Motor neuron (in vitro differentiated cells): ENCODE measurements around the gene TM4SF5. TPM values are rescaled to one million over a fixed set of nuclear protein-coding genes. Genes with fewer than 3 reads are reported as not detected.
A peak's percentile ranks its signal among the peaks of the same experiment; 100 is the strongest.

Experiments
- ATAC-seq, 8 experiments: fragments of 200-7000 bp; cut with Tn5 transposase; replicated peaks in 6 of 8; 2 replicates each; pipeline ENCODE4 v1.8.0; 2021; ENCODE audit warnings: mild to moderate bottlenecking in 8 of 8, moderate library complexity in 8 of 8
- H3K27ac ChIP-seq, 2 donors: fragments of 250-450 bp; sonication (Bioruptor Pico); 2 replicates each; pipeline ENCODE4 v1.9.0; 2021; ENCODE audit warnings: antibody characterized with exemption in 2 of 2, mild to moderate bottlenecking in 2 of 2, moderate library complexity in 1 of 2
- H3K4me1 ChIP-seq, 2 donors: fragments of 250-450 bp; sonication (Bioruptor Pico); replicated peaks in 1 of 2; 2 replicates each; pipeline ENCODE4 v1.6.1; 2021; ENCODE audit warnings: antibody characterized with exemption in 2 of 2, mild to moderate bottlenecking in 2 of 2, moderate library complexity in 1 of 2
- H3K4me3 ChIP-seq, 5 donors: fragments of 250-450 bp; sonication (Bioruptor Pico); 2 replicates each; pipeline ENCODE4 v1.9.0; 2021; ENCODE audit warnings: antibody characterized with exemption in 5 of 5, mild to moderate bottlenecking in 5 of 5, moderate library complexity in 4 of 5
- WGBS, 10 experiments: fragments of 450-650 bp; shearing (Covaris generic); methylation state at CpG; one replicate each; pipeline ENCODE4 v1.0.0; 2022; 5-methylcytosine and 5-hydroxymethylcytosine counted together
- in situ Hi-C, 9 experiments: fragments of 400-800 bp; cut with MboI; loops; one replicate each; pipeline ENCODE4 v1.15.0; 2021; ENCODE audit warnings: low sequenced_read_pairs in 9 of 9, low pct_unique_long_range_greater_than_20kb in 2 of 9; ENCODE audit not compliant: unreplicated experiment in 9 of 9
- total RNA-seq, 8 experiments: library from RNA; unstranded; fragments of 300-600 nt; gene quantifications; 2 replicates each; pipeline versions ENCODE4 v1.2.3 to v1.2.4, GENCODE V29; 2022

The TM4SF5 gene
- total RNA-seq, 8 experiments from 2014 or later = not detected

DNA sequence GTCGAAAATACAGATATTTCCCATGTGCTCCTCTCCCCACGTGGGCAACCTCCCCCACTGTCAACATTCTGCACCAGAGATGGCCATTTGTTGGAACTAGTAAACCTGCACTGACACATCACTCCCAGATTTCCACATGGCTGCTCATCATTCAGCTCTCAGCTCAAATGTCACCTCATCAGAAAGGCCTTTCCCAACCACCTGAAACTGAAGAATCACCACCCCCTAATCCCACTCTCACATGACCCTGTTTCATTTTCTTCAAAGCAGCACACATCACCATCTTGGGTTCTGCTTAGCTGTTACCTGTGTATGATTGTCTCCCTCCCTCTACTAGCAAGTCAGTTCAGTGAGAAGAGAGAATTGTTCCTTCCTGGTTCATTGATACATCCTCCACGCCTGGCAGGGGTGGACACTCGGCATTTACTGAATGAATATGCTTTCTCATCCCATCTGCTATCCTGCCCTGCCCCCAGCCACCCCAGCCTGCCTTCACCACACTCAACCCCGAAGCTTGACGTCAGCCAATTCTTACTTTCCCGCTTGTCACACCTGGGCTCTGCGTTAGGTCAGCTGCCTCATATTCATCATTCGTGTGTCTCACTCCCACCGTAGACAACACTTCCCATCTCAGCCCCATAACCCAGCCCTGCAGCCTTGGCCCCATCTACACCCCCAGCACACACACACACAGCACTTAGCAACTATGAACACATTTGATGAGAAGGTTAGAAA, 28.9 kb downstream of the TM4SF5 start:
- 20 to 75% (median 48%) methylated on average over 1 to 7 of the region's 10 CpGs; no CpG with 5 or more reads in 3 of the 10 experiments for WGBS, 10 experiments
- Histone ChIP-seq H3K27ac (no peak overlapping the region), H3K4me3 (no peak overlapping the region), H3K4me1 (peaks cover 3 to 6% of the 10 kb centered on the region in 2 donors)
- ATAC-seq = peak in 6 of 8 experiments; percentile 6 to 60 (median 36)
- in situ Hi-C loops = no loop called here

DNA sequence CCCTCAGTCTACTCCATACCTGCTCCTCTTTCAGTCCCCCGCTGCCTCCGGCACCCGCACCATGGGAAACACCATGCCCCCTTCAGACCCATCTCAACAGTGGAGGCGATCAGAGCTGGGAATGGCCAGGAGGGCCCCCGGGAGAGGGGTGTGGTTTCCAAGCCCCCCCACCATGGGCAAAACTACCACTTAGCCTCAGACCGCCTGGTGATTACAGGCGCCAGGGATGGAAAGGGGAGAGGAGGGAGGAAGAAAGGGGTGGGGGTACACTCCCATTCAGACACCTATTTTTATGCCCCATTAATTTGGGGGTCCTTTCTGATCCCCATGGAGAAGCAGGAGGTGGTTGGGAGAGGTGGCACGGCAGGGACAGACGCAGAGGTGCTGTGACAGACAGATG, 30.5 kb downstream of the TM4SF5 start, which contains the start of gene C17orf114:
TSS of gene C17orf114 (minus strand) at position 101 of the 400 bp plus-strand sequence.
- Histone ChIP-seq H3K4me3 (no peak within 1 kb of the TSS), H3K27ac (no peak within 1 kb of the TSS), H3K4me1 (no peaks in the 10 kb centered on the region)
- in situ Hi-C loops = no loop called here
- 72 to 83% methylated on average over 2 to 5 of the region's 9 CpGs; no CpG with 5 or more reads in 8 of the 10 experiments for WGBS, 10 experiments
- no peak for ATAC-seq

DNA sequence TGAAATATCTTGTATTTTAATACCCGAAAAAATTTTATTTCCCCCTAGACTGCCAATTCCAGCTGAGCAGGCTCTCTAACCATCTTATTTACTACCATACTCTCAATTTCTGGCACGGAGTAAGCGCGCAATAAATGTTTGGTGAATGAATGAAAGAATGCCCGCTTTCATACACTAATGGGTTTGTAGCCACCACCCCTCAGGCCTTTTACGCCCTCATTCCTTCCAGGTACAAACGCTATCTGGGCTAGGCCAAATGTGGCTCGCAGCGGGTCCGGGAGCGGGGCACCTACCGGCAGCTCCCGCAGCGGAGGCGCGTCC, 34.7 kb downstream of the TM4SF5 start:
- Histone ChIP-seq H3K27ac (no peak overlapping the region), H3K4me1 (no peaks in the 10 kb centered on the region), H3K4me3 (peak overlapping the region; percentile 32 to 77 (median 55))
- WGBS, 10 experiments = 0 to 22% (median 6%) methylated on average over 1 to 11 of the region's 16 CpGs; no CpG with 5 or more reads in 2 of the 10 experiments
- in situ Hi-C loops = no loop called here
- peak in 1 of 8 experiments; percentile 18 for ATAC-seq

DNA sequence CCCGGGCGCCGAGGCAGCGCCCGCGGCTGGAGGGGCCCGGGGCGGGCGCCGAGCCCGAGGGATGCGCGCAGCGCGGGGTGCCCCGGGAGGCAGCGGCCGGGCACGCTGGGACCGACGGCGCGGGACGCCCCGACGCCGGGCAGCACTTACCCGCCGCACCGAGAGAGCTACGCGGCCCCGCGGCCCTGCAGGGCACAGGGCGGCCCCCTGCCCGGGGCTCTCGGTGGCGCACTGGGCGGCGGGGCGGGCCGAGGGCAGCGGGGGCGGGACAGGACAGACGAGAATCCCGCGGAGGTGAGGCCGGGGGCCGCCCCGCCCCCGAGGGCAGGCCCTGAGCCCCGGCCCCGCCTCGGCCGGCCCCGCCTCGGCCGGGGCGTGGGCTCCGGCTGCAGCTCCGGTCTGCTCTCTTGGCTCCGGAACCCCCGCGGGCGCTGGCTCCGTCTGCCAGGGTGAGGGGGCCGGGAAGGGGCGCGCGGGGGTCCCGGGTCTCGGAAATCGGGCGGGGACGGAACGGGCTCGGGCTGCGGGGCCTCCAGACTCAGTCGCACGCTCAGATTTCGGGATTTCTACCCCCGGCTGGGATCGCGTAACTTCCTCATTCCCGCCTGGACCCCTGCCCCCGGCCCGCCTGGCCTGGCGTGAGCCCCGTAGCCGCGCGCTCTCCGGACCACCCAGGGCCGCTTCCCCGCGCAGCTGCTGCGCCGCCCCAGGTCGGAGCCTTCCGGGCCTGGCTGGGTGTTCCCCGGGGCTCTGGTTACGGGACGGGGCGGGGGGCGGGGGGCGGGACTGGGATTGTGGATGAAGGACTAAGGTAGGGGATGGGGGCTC, 35.3 kb downstream of the TM4SF5 start, which contains the start of gene PLD2:
TSS of gene PLD2 (plus strand) at position 376 of the 828 bp plus-strand sequence. CDS start 621 bp downstream, outside the sequence.
- in situ Hi-C loops = no loop called here
- no peaks in the 10 kb centered on the region for H3K4me1 ChIP-seq
- no peak within 1 kb of the TSS for H3K27ac ChIP-seq
- H3K4me3 ChIP-seq = peak within 1 kb of the TSS; percentile 32 to 77 (median 55)
- WGBS, 10 experiments = no CpG with 5 or more reads among the region's 106 CpGs
- ATAC-seq = peak; percentile 94 to 98 (median 96)

DNA sequence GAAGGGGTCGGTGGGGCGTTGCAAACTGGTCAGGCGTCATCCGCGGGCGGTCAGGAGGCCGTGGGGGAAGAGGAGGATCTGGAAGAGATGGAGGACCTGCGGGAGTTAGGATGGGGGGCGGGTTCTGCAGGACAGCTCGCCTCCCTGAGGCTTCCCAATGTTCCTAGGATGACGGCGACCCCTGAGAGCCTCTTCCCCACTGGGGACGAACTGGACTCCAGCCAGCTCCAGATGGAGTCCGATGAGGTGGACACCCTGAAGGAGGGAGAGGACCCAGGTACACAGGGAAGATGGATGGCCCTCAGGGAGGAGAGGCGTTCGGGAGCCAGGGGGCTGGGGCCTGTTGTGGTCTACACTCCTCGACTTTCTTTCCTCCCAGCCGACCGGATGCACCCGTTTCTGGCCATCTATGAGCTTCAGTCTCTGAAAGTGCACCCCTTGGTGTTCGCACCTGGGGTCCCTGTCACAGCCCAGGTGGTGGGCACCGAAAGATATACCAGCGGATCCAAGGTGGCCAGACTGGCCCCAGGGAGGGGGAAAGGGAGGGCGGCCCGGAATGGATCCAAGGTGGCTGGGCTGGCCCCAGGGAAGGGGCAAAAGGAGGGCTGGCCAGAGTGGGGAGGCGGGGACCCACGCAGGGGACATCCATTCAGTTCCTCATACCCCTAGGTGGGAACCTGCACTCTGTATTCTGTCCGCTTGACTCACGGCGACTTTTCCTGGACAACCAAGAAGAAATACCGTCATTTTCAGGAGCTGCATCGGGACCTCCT, 36.1 kb downstream of the TM4SF5 start:
- Histone ChIP-seq H3K4me3 (peak overlapping the region; percentile 32 to 77 (median 55)), H3K27ac (no peak overlapping the region), H3K4me1 (no peaks in the 10 kb centered on the region)
- ATAC-seq = peak in 4 of 8 experiments; percentile 1 to 2 (median 1)
- in situ Hi-C loops = no loop called here
- WGBS, 10 experiments = 0 to 100% (median 84%) methylated on average over 1 to 14 of the region's 32 CpGs; no CpG with 5 or more reads in 3 of the 10 experiments

DNA sequence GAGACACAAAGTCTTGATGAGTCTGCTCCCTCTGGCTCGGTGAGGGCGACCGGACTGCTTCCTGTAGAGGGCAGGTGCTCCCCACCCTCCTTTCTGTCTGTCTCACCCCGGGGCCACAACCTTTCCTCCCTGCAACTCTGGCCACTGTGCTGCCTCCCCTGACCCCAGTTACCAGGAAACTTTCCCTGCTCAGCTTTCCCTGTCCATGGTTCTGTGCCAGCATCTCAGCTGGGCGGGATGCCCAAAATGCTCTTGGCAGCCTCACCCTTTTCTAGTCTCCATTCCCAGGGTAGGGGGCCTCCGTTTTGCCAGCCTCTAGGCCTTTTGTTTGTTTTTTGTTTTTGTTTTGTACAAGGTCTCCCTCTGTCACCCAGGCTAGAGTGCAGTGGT, 36.7 kb downstream of the TM4SF5 start:
- no peak overlapping the region for H3K27ac ChIP-seq
- 40 to 100% (median 86%) methylated on average over 1 to 4 of the region's 6 CpGs; no CpG with 5 or more reads in 4 of the 10 experiments for WGBS, 10 experiments
- in situ Hi-C loops = no loop called here
- no peaks in the 10 kb centered on the region for H3K4me1 ChIP-seq
- no peak overlapping the region for H3K4me3 ChIP-seq
- ATAC-seq = no peak

DNA sequence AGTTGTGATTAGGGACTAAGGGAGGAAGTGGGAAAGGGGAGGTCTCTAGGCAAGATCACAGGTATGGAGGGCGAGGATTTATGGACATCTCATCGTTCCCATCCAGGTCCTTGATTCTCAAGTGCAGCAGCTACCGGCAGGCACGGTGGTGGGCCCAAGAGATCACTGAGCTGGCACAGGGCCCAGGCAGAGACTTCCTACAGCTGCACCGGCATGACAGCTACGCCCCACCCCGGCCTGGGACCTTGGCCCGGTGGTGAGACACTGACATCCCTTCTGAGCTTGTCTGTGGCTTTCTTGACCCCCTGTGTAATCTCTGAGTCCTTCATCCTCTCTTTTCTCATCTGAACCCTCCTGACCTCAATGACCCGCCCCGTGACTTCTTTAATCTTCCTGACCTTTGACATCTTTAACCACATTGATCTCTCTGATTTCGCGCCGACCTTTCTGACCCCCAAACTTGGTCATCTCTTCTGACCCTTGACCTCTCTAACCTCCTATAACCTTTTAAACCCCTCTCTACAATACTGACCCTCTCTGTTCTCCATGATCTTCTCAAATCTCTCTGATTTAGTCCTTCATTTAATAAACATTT, 39.1 kb downstream of the TM4SF5 start:
- H3K27ac ChIP-seq = no peak overlapping the region
- H3K4me1 ChIP-seq = no peaks in the 10 kb centered on the region
- 78 to 100% (median 96%) methylated on average over 4 to 11 of the region's 13 CpGs for WGBS, 10 experiments
- ATAC-seq = no peak
- in situ Hi-C loops = no loop called here
- H3K4me3 ChIP-seq = no peak overlapping the region

DNA sequence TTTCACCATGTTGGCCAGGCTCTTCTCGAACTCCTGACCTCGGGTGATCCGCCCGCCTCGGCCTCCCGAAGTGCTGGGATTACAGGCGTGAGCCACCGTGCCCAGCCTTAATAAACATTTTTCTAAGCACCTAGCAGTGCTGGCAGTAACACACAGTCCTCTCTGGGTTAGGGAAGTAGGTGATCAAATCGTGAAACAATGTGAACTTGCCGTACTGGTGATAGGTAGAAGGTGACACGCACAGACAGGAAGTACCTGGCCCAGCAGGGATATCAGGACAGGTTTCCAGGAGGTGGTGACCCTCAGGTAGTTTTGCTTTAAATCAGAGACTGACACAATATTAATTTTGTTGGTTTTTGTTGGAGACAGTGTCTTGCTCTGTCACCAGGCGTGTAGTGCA, 39.8 kb downstream of the TM4SF5 start:
- Histone ChIP-seq H3K4me3 (no peak overlapping the region), H3K27ac (no peak overlapping the region), H3K4me1 (no peaks in the 10 kb centered on the region)
- in situ Hi-C loops = no loop called here
- ATAC-seq = no peak
- WGBS, 10 experiments = 88 to 100% (median 93%) methylated on average over 1 to 7 of the region's 12 CpGs; no CpG with 5 or more reads in 4 of the 10 experiments

DNA sequence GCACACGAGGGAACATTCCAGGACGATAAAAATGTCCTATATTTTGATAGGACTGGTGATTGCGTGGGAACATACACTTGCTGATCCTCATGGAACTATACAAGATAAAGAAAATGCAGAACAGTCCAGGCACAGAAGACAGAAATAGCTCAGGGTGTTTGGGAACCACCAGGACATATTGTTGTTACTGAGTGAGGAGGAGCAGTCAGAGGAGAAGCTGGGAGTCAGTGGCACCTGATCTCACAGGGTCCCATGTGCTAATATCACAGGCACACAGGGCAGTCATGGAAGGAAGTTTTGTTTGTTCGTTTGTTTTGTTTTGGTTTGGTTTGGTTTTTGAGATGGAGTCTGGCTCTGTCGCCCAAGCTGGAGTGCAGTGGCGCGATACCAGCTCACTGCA, 41.0 kb downstream of the TM4SF5 start:
- in situ Hi-C loops = no loop called here
- peak in 1 of 8 experiments; percentile 10 for ATAC-seq
- Histone ChIP-seq H3K4me1 (no peaks in the 10 kb centered on the region), H3K27ac (no peak overlapping the region), H3K4me3 (no peak overlapping the region)
- 20 to 100% (median 81%) methylated on average over 1 to 7 of the region's 7 CpGs; no CpG with 5 or more reads in 1 of the 10 experiments for WGBS, 10 experiments

DNA sequence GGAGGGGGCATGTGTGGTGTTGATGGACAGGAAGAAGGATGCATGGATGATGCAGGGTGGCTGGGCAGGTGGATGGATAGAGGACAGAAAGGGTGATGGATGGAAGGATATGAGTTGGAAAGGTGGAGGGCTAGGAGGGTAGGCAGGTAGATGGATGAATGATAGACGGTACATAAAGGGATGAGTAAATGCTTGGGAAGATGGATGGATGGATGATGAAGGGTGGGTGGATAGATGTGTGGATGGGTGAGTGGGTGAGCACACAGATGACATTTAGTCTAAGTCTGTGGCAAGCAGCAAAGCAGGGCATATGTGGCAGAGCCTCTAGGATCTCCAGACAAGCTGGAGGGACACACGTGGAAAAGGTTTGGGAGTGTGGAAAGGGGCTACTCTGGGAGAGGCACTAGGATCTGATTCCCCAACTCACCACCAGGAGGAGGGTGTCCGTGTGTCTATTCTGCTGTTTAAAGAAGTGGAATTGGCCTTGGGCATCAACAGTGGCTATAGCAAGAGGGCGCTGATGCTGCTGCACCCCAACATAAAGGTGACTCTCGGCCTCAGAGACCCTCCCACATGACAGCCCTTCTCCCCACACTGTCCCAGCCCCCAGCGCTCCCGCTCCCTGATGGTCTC, 43.5 kb downstream of the TM4SF5 start:
- in situ Hi-C loops = no loop called here
- Histone ChIP-seq H3K27ac (no peak overlapping the region), H3K4me1 (no peaks in the 10 kb centered on the region), H3K4me3 (no peak overlapping the region)
- ATAC-seq = peak in 2 of 8 experiments; percentile 14 to 46
- WGBS, 10 experiments = 30 to 89% (median 67%) methylated on average over 1 to 3 of the region's 7 CpGs; no CpG with 5 or more reads in 3 of the 10 experiments

DNA sequence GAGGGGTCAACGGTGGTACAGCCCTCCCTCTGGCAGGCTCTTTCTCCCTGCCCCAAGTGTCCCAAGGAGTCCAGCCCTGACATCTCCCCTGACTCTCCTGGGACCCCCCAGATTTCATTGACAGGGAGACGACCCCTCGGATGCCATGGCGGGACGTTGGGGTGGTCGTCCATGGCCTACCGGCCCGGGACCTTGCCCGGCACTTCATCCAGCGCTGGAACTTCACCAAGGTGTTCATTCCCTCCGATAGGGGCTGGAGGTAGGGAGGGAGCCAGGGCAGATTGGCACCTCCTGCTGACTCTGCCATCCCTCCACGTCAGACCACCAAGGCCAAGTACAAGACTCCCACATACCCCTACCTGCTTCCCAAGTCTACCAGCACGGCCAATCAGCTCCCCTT, 45.1 kb downstream of the TM4SF5 start:
- in situ Hi-C loops = no loop called here
- Histone ChIP-seq H3K4me1 (no peaks in the 10 kb centered on the region), H3K4me3 (no peak overlapping the region), H3K27ac (no peak overlapping the region)
- ATAC-seq = no peak
- WGBS, 10 experiments = 86 to 95% (median 90%) methylated on average over 1 to 9 of the region's 13 CpGs; no CpG with 5 or more reads in 6 of the 10 experiments

DNA sequence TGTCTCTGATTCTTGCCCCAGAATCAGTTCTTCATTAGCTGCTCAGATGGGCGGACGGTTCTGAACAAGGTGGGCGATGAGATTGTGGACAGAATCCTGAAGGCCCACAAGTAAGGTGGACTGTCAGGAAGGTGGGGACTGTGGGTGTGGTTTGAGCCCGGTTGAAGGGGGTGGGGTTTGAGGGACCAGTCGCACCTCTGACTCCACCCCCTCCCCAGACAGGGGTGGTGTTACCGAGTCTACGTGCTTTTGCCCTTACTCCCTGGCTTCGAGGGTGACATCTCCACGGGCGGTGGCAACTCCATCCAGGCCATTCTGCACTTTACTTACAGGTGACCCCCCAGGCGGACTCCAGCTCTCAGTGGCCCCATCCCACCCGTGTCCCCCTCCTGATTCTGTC, 46.6 kb downstream of the TM4SF5 start:
- no peaks in the 10 kb centered on the region for H3K4me1 ChIP-seq
- peak in 1 of 8 experiments; percentile 17 for ATAC-seq
- in situ Hi-C loops = no loop called here
- no peak overlapping the region for H3K27ac ChIP-seq
- H3K4me3 ChIP-seq = no peak overlapping the region
- WGBS, 10 experiments = 100% methylated on average over 1 of the region's 12 CpGs; no CpG with 5 or more reads in 9 of the 10 experiments
